Uterus (tissue), 4 donors: ENCODE measurements around the gene CHST9. TPM values are rescaled to one million over a fixed set of nuclear protein-coding genes. Genes with fewer than 3 reads are reported as not detected.
A peak's percentile ranks its signal among the peaks of the same experiment; 100 is the strongest.

Source experiments
- DNase-seq, 2 donors: peaks; one replicate each; pipeline ENCODE4 v3.0.0-alpha.2; 2019 to 2020
- H3K27ac ChIP-seq, 2 donors: fragments of 200-600 bp; sonication (generic); 1 replicate in 1 of 2; 2 replicates in 1 of 2; pipeline ENCODE4 v1.5.1; 2016 to 2018
- H3K27me3 ChIP-seq, 2 donors: fragments of 200-600 bp; sonication (generic); one replicate each; pipeline ENCODE4 v1.5.1; 2018 to 2019; ENCODE audit warnings: control low read depth in 1 of 2
- H3K36me3 ChIP-seq, 2 donors: fragments of 200-600 bp; sonication (generic); one replicate each; pipeline ENCODE4 v1.5.1; 2019; ENCODE audit warnings: control low read depth in 1 of 2
- H3K4me1 ChIP-seq, 2 donors: fragments of 200-600 bp; sonication (generic); one replicate each; pipeline ENCODE4 v1.5.1; 2018 to 2019; ENCODE audit warnings: control low read depth in 1 of 2
- H3K4me3 ChIP-seq, 2 donors: fragments of 200-600 bp; sonication (generic); 1 replicate in 1 of 2; 2 replicates in 1 of 2; pipeline ENCODE4 v1.5.1; 2018 to 2019; ENCODE audit warnings: mild to moderate bottlenecking in 1 of 2
- H3K9me3 ChIP-seq, 2 donors: fragments of 200-600 bp; sonication (generic); one replicate each; pipeline ENCODE4 v1.5.1; 2019; ENCODE audit warnings: control low read depth in 1 of 2
- CTCF ChIP-seq, 4 experiments: fragments of 200-600 bp in 2 of 4; fragments of 450-650 bp in 2 of 4; sonication (generic) in 2 of 4; IDR thresholded peaks; one replicate each; pipeline ENCODE4 v1.5.1; 2016 to 2019; ENCODE audit warnings: antibody characterized with exemption in 4 of 4, mild to moderate bottlenecking in 2 of 4, moderate library complexity in 1 of 4
- POLR2A ChIP-seq, 2 donors: fragments of 450-650 bp; IDR thresholded peaks; one replicate each; pipeline ENCODE4 v1.6.1; 2016; ENCODE audit warnings: antibody characterized with exemption in 2 of 2, mild to moderate bottlenecking in 1 of 2, moderate library complexity in 1 of 2
- intact Hi-C: fragments of 100-400 bp; cut with DNase I; formaldehyde crosslinking; loops from one replicate; pipeline ENCODE4 v1.15.1; 2023; ENCODE audit warnings: low total_unique reads
- total RNA-seq, 4 donors: library from RNA; depleted of rRNA in 3 of 4; stranded (reverse); fragments of >200 nt in 3 of 4; gene quantifications; one replicate each; pipeline versions ENCODE4 v1.1.0 to v1.2.4, GENCODE V29; 2014 to 2023
- donor health status: DM: yes; HTN: yes; CAD: no.

Gene CHST9
- total RNA-seq, 4 donors from 2014 or later = 0.21 to 3.7 TPM; not detected in 2

DNA sequence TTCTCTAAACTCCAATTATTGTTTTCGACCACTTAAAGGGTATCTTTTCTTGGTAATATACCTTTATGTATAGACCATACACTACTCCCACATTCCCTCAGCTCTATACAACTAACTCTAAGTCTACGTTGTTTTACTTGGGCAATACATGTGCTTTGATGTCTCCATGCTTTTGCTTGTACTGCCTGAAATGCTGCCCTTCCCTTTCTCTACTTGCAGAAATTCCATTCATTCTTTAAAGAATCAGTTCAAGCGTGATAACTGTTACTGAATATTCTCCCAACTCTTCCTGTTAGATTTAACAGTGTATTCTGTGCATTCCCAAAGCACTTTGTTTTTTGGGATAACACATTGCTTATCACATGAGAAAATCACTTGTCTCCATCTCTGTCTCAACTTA, 162.6 kb downstream of the CHST9 start:
- Histone ChIP-seq H3K27ac (no peak overlapping the region), H3K27me3 (no peaks in the 10 kb centered on the region), H3K4me3 (no peak overlapping the region), H3K9me3 (no peaks in the 10 kb centered on the region), H3K4me1 (no peaks in the 10 kb centered on the region), H3K36me3 (no peaks in the 10 kb centered on the region)
- intact Hi-C loops = no loop called here
- DNase-seq = no peak
- TF ChIP-seq CTCF (IDR thresholded peaks at IDR 0.05) (no peak), POLR2A (IDR thresholded peaks at IDR 0.05) (no peak)

GRCh38 chr18:27017901-27018500, 167.1 kb downstream of the CHST9 start:
- Histone ChIP-seq H3K4me1 (no peaks in the 10 kb centered on the region), H3K9me3 (no peaks in the 10 kb centered on the region), H3K27me3 (no peaks in the 10 kb centered on the region), H3K27ac (no peak overlapping the region), H3K4me3 (no peak overlapping the region), H3K36me3 (no peaks in the 10 kb centered on the region)
- intact Hi-C loops = no loop called here
- DNase-seq = no peak
- TF ChIP-seq POLR2A (IDR thresholded peaks at IDR 0.05) (no peak), CTCF (IDR thresholded peaks at IDR 0.05) (peak in 3 of 4 experiments; percentile 11 to 32 (median 31))

GRCh38 chr18:27014841-27015240, 170.3 kb downstream of the CHST9 start:
- no peaks in the 10 kb centered on the region for H3K4me1 ChIP-seq
- DNase-seq = no peak
- H3K4me3 ChIP-seq = no peak overlapping the region
- H3K27me3 ChIP-seq = no peaks in the 10 kb centered on the region
- no peak overlapping the region for H3K27ac ChIP-seq
- TF ChIP-seq POLR2A (IDR thresholded peaks at IDR 0.05) (no peak), CTCF (IDR thresholded peaks at IDR 0.05) (no peak)
- H3K9me3 ChIP-seq = no peaks in the 10 kb centered on the region
- intact Hi-C loops = no loop called here
- H3K36me3 ChIP-seq = no peaks in the 10 kb centered on the region

DNA sequence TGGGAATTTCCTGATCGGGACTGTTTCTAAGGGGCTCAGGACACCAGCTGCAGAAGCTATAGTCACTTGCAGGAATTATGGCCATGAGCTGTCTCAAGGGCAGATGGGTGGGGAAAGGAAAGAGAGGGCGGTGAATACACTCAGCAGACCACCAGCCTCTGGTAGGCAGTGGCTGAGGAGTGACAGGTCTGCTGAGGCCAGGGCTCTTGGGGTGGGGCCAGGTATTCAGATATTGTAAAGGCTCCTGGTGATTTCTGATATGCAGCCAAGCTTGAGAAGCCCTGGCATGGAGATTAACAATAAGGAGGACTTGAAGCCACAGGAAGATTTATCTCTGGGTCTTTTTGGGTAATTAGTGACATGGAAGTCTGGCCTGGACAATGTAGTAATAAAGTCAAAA, 174.3 kb downstream of the CHST9 start:
- no peaks in the 10 kb centered on the region for H3K27me3 ChIP-seq
- H3K4me1 ChIP-seq = no peaks in the 10 kb centered on the region
- DNase-seq = no peak
- no peaks in the 10 kb centered on the region for H3K36me3 ChIP-seq
- no peak overlapping the region for H3K4me3 ChIP-seq
- intact Hi-C loops = no loop called here
- TF ChIP-seq POLR2A (IDR thresholded peaks at IDR 0.05) (no peak), CTCF (IDR thresholded peaks at IDR 0.05) (no peak)
- H3K9me3 ChIP-seq = no peaks in the 10 kb centered on the region
- H3K27ac ChIP-seq = no peak overlapping the region

GRCh38 chr18:27009293-27009692, 175.8 kb downstream of the CHST9 start:
- no peak overlapping the region for H3K4me3 ChIP-seq
- no peaks in the 10 kb centered on the region for H3K36me3 ChIP-seq
- no peak for TF ChIP-seq POLR2A (IDR thresholded peaks at IDR 0.05)
- no peak for TF ChIP-seq CTCF (IDR thresholded peaks at IDR 0.05)
- no peaks in the 10 kb centered on the region for H3K4me1 ChIP-seq
- no peak for DNase-seq
- H3K27ac ChIP-seq = no peak overlapping the region
- H3K27me3 ChIP-seq = no peaks in the 10 kb centered on the region
- intact Hi-C loops = no loop called here
- no peaks in the 10 kb centered on the region for H3K9me3 ChIP-seq
